Endothelial cell of umbilical vein (primary cell): ENCODE results near the gene MVB12B. TPM values are rescaled to one million over a fixed set of nuclear protein-coding genes. Genes with fewer than 3 reads are reported as not detected.

Experiments used
- BruUV-seq: library from RNA; stranded (reverse); fragments of 400-500 nt; replicated peaks from 2 replicates; lab custom pipeline; 2021; lab: Mats Ljungman, UMichigan
- CTCF ChIA-PET: fragments of 300-600, 350-600 bp; sonication (Branson Sonifier 250); formaldehyde crosslinking; loops from one replicate; lab custom pipeline; 2021; ENCODE audit warnings: antibody characterized with exemption, inconsistent platforms; lab: Charles Lee
- POLR2A ChIA-PET: fragments of 300-600, 350-600 bp; sonication (Branson Sonifier 250); formaldehyde crosslinking; loops from one replicate; lab custom pipeline; 2021; ENCODE audit warnings: antibody characterized with exemption, inconsistent platforms; lab: Charles Lee
- DNase-seq: peaks from one replicate; pipeline ENCODE4 v3.0.0-alpha.2; 2011; ENCODE audit warnings: low read depth, low spot score
- FAIRE-seq: peaks from 2 replicates; lab custom pipeline; 2011; peaks lifted over from hg19 to GRCh38; lab: Jason Lieb, UNC
- H2AFZ ChIP-seq: 2 replicates; pipeline ENCODE4 v1.6.0; 2012; ENCODE audit warnings: low read depth, low read length, control low read depth, inconsistent platforms
- H3K27ac ChIP-seq: 2 replicates; pipeline ENCODE4 v1.5.1; 2011; ENCODE audit warnings: low read depth, mild to moderate bottlenecking, control low read depth, low read length, moderate library complexity; ENCODE audit not compliant: insufficient read depth
- H3K27me3 ChIP-seq, 2 experiments: 2 replicates each; pipeline versions ENCODE4 v1.6.0 to v1.6.1; 2011; ENCODE audit warnings: low read length in 2 of 2, mixed read lengths in 1 of 2; ENCODE audit not compliant: control insufficient read depth in 2 of 2, insufficient read depth in 2 of 2
- H3K36me3 ChIP-seq, 2 experiments: 2 replicates in 1 of 2; 3 replicates in 1 of 2; pipeline ENCODE4 v1.5.1; 2011; ENCODE audit warnings: low read length in 2 of 2, mild to moderate bottlenecking in 1 of 2, moderate library complexity in 1 of 2; ENCODE audit not compliant: control insufficient read depth in 2 of 2, insufficient read depth in 2 of 2; ENCODE audit errors: extremely low read depth in 1 of 2
- H3K4me1 ChIP-seq: 3 replicates; pipeline ENCODE4 v1.5.1; 2011; ENCODE audit warnings: mild to moderate bottlenecking, low read length; ENCODE audit not compliant: control insufficient read depth, insufficient read depth; ENCODE audit errors: extremely low read depth
- H3K4me2 ChIP-seq: 2 replicates; pipeline ENCODE4 v1.6.1; 2011; ENCODE audit warnings: low read length, control low read depth, mixed read lengths; ENCODE audit not compliant: insufficient read depth
- H3K4me3 ChIP-seq, 3 experiments: fragments of 200-600 bp in 1 of 3; sonication (generic), shearing (Covaris generic) in 1 of 3; replicated peaks in 1 of 3; 2 replicates each; pipeline ENCODE4 v1.5.1; 2011 to 2016; ENCODE audit warnings: control low read depth in 3 of 3, low read length in 3 of 3, mild to moderate bottlenecking in 2 of 3, inconsistent platforms in 1 of 3, low read depth in 1 of 3, moderate library complexity in 1 of 3; ENCODE audit not compliant: insufficient read depth in 1 of 3
- H3K79me2 ChIP-seq: 2 replicates; pipeline ENCODE4 v1.6.0; 2012; ENCODE audit warnings: low read length, inconsistent platforms; ENCODE audit not compliant: control insufficient read depth, insufficient read depth
- H3K9ac ChIP-seq: replicated peaks from 2 replicates; pipeline ENCODE3; 2011; ENCODE audit warnings: low read length, control low read depth; ENCODE audit not compliant: insufficient read depth; ENCODE audit errors: extremely low read depth
- H3K9me1 ChIP-seq: replicated peaks from 3 replicates; pipeline ENCODE4 v1.6.0; 2011; ENCODE audit warnings: mild to moderate bottlenecking, low read length; ENCODE audit not compliant: control insufficient read depth, insufficient read depth; ENCODE audit errors: extremely low read depth
- H3K9me3 ChIP-seq: replicated peaks from 2 replicates; pipeline ENCODE4 v1.5.1; 2012; ENCODE audit warnings: low read length, inconsistent platforms; ENCODE audit not compliant: control insufficient read depth, insufficient read depth
- H4K20me1 ChIP-seq: replicated peaks from 2 replicates; pipeline ENCODE3; 2011; ENCODE audit warnings: mild to moderate bottlenecking, low read length; ENCODE audit not compliant: control insufficient read depth, insufficient read depth; ENCODE audit errors: extremely low read depth
- EZH2 ChIP-seq: IDR thresholded peaks from 2 replicates; pipeline ENCODE4 v1.6.1; 2012; ENCODE audit warnings: borderline replicate concordance, low read depth, mild to moderate bottlenecking, moderate library complexity, low read length, inconsistent platforms; ENCODE audit not compliant: severe bottlenecking
- FOS ChIP-seq: IDR thresholded peaks from 2 replicates; pipeline ENCODE4 v1.6.1; 2011; ENCODE audit warnings: mild to moderate bottlenecking, low read length, moderate library complexity, borderline replicate concordance; ENCODE audit not compliant: insufficient read depth
- GATA2 ChIP-seq: IDR thresholded peaks from 2 replicates; pipeline ENCODE4 v1.7.0; 2011; ENCODE audit warnings: low read depth, mild to moderate bottlenecking, moderate library complexity, mixed read lengths, low read length; ENCODE audit not compliant: insufficient read length, insufficient read depth
- JUN ChIP-seq: IDR thresholded peaks from 2 replicates; pipeline ENCODE4 v1.6.1; 2011; ENCODE audit warnings: borderline replicate concordance, low read depth; ENCODE audit not compliant: insufficient read length, insufficient read depth
- MYC ChIP-seq: IDR thresholded peaks from one replicate; pipeline ENCODE4 v1.6.1; 2011; ENCODE audit warnings: mild to moderate bottlenecking, low read depth, low read length
- POLR2A ChIP-seq: IDR thresholded peaks from 2 replicates; pipeline ENCODE4 v1.6.1; 2012; ENCODE audit warnings: low read depth, mild to moderate bottlenecking, control low read depth, low read length
- POLR2AphosphoS5 ChIP-seq: IDR thresholded peaks from 2 replicates; pipeline ENCODE4 v1.6.1; 2012; ENCODE audit warnings: low read depth, mild to moderate bottlenecking, control low read depth, low read length, moderate library complexity; ENCODE audit not compliant: insufficient read depth
- dilution Hi-C: fragments of 300-500 bp; cut with MboI; formaldehyde crosslinking; loops from one replicate; pipeline ENCODE4 v1.15.0; 2019; ENCODE audit warnings: low sequenced_read_pairs; ENCODE audit not compliant: extremely low pct_ligation_motif_present
- intact Hi-C: fragments of 100-400 bp; cut with micrococcal nuclease; formaldehyde crosslinking; loops from one replicate; pipeline ENCODE4 v1.10.0; 2022
- polyA plus RNA-seq, 4 experiments: library from polyadenylated mRNA; depleted of rRNA in 3 of 4; stranded (reverse) in 3 of 4; unstranded in 1 of 4; fragments of >200 nt; gene quantifications; 2 replicates each; pipeline versions ENCODE4 v1.2.1 to v1.2.3, GENCODE V29; 2011 to 2012; ENCODE audit warnings: missing spikeins in 1 of 4
- total RNA-seq: library from RNA; stranded (reverse); gene quantifications from 2 replicates; pipeline ENCODE4 v1.2.3, GENCODE V29; 2021
- TF ChIP-seq, protein P1 (sequence below), 2 donors: IDR thresholded peaks; 1 replicate in 1 of 2; 2 replicates in 1 of 2; pipeline ENCODE4 v1.5.1; 2011; ENCODE audit warnings: low read length in 2 of 2, mild to moderate bottlenecking in 2 of 2, moderate library complexity in 2 of 2, control low read depth in 1 of 2, inconsistent platforms in 1 of 2, low read depth in 1 of 2; ENCODE audit not compliant: insufficient read depth in 1 of 2; ENCODE audit errors: extremely low read depth in 1 of 2
- TF ChIP-seq, protein P2 (sequence below): IDR thresholded peaks from 2 replicates; pipeline ENCODE4 v1.6.1; 2011; ENCODE audit not compliant: insufficient read depth, insufficient read length

MVB12B gene
- total and polyA plus RNA-seq, 2 donors (not counting 3 experiments of a cell fraction or from before 2014, with no cell fraction given), result 6.6 to 17.3 TPM

DNA sequence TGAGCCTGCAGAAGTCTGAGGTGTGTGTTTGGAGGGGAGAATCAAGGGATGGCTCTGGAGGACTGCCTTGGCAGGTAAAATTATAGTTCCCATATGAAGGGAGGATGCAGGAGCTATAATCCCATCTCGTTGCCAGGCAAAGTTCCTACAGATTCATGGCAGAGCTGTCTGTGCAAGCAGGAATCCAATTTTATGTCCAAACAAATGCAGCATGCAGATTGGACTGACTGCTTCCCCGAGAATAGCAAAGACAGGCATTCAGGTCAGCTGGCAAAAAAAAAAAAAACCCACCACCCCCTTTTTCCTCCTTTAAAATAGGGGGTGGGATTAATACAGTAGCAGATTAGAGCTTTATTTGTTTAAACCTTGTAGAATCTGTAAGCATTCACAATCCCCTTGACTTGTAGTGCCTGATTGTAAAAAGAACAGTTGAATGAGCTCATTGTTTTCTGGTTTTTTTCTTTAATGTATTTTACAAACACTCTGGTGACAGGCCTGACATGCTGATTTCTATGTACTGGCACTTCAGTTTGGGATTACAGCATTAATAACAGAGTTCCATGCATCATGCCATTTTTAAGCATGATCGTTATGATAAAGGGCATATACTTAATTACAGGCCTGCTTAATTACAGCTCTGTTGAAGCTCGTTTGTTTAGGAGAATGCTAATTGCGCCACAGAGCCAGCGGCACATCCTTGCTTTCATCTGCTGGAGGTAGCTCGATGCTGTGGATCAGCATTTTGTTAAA, 145.7 kb downstream of the MVB12B start:
- BruUV-seq, result no TSS peak
- H4K20me1 ChIP-seq, result no peaks in the 10 kb centered on the region
- H3K9me3 ChIP-seq, result no peaks in the 10 kb centered on the region
- no peak overlapping the region for H3K27ac ChIP-seq
- ChIA-PET POLR2A (no interaction called here), CTCF (interaction anchor here (1.0 to 3.2 kb wide), 3 partner anchors 11 to 74 kb away, joined by 3 to 13 read pairs (median 6); no protein-coding TSS in a partner anchor)
- no peak for FAIRE-seq
- H3K9me1 ChIP-seq, result no peaks in the 10 kb centered on the region
- no peak overlapping the region for H3K9ac ChIP-seq
- intact Hi-C loops (no loop called here), dilution Hi-C loops (no loop called here)
- H2AFZ ChIP-seq, result no peak overlapping the region
- no peak for DNase-seq
- no peak overlapping the region for H3K4me2 ChIP-seq
- TF ChIP-seq GATA2 (no peak), MYC (no peak), POLR2AphosphoS5 (no peak), EZH2 (no peak), POLR2A (no peak), FOS (no peak), JUN (no peak)
- TF ChIP-seq, protein P1, sequence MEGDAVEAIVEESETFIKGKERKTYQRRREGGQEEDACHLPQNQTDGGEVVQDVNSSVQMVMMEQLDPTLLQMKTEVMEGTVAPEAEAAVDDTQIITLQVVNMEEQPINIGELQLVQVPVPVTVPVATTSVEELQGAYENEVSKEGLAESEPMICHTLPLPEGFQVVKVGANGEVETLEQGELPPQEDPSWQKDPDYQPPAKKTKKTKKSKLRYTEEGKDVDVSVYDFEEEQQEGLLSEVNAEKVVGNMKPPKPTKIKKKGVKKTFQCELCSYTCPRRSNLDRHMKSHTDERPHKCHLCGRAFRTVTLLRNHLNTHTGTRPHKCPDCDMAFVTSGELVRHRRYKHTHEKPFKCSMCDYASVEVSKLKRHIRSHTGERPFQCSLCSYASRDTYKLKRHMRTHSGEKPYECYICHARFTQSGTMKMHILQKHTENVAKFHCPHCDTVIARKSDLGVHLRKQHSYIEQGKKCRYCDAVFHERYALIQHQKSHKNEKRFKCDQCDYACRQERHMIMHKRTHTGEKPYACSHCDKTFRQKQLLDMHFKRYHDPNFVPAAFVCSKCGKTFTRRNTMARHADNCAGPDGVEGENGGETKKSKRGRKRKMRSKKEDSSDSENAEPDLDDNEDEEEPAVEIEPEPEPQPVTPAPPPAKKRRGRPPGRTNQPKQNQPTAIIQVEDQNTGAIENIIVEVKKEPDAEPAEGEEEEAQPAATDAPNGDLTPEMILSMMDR (IDR thresholded peaks at IDR 0.05; ENCODE audit: extremely low read depth in 1 of 2, insufficient read depth in 1 of 2, low read depth in 1 of 2, low read length in 2 of 2), result no peak
- TF ChIP-seq, protein P2, sequence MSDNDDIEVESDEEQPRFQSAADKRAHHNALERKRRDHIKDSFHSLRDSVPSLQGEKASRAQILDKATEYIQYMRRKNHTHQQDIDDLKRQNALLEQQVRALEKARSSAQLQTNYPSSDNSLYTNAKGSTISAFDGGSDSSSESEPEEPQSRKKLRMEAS, result no peak
- H3K36me3 ChIP-seq, result no peaks in the 10 kb centered on the region
- no peak overlapping the region for H3K4me3 ChIP-seq
- peaks cover 6% of the 10 kb centered on the region for H3K4me1 ChIP-seq
- no peaks in the 10 kb centered on the region for H3K79me2 ChIP-seq
- H3K27me3 ChIP-seq, result no peaks in the 10 kb centered on the region
